SK-N-MC (cell line): ENCODE results near the gene WDR48.

Experiments
- DNase-seq: peaks from one replicate; pipeline ENCODE4 v3.0.0-alpha.2; 2011; ENCODE audit warnings: low read depth, low spot score
- H3K27ac ChIP-seq: fragments of 200-600 bp; sonication (generic); 2 replicates; pipeline ENCODE4 v1.5.1; 2016; ENCODE audit warnings: mixed run types
- H3K36me3 ChIP-seq: fragments of 200-600 bp; sonication (generic); 2 replicates; pipeline ENCODE4 v1.6.1; 2017; ENCODE audit warnings: antibody characterized with exemption, low read length, mixed read lengths; ENCODE audit not compliant: insufficient read depth
- H3K4me3 ChIP-seq: fragments of 200-600 bp; sonication (generic); 2 replicates; pipeline ENCODE4 v1.5.1; 2016
- H3K9ac ChIP-seq: fragments of 200-600 bp; sonication (generic); 2 replicates; pipeline ENCODE4 v1.8.0; 2017; ENCODE audit warnings: mixed run types, mixed read lengths; ENCODE audit not compliant: insufficient read length
- H3K9me3 ChIP-seq: fragments of 200-600 bp; sonication (generic); 2 replicates; pipeline ENCODE4 v1.6.1; 2017; ENCODE audit warnings: low read depth, mild to moderate bottlenecking, antibody characterized with exemption, low read length, moderate library complexity, mixed read lengths
- EZH2 ChIP-seq: fragments of 200-600 bp; sonication (generic); IDR thresholded peaks from one replicate; pipeline ENCODE4 v1.6.1; 2017; ENCODE audit warnings: antibody characterized with exemption
- FOXP2 ChIP-seq: optimal IDR thresholded peaks from 2 replicates; pipeline ENCODE3; 2011; ENCODE audit warnings: mild to moderate bottlenecking, moderate library complexity; ENCODE audit not compliant: insufficient read depth; ENCODE audit errors: extremely low read length, control extremely low read depth
- POLR2AphosphoS5 ChIP-seq: IDR thresholded peaks from 2 replicates; pipeline ENCODE4 v1.6.1; 2012; ENCODE audit warnings: mild to moderate bottlenecking, low read depth, low read length, borderline replicate concordance

The WDR48 gene

DNA sequence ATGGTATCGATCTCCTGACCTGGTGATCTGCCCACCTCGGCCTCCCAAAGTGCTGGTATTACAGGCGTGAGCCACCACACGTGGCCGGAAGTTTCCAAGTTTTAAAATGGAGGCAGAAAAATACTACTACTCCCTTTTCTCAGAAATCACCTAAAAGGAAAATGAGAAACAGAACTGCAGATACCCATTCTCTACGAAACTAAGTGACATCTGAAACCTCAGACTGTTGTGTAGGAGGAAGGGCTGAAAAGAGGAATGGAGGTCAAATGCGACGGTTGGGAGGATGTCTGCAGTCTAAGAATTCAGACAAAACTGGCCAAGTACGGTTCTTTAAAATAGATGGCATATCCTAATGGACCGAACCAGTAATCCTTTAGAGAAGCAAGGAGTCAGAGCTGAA lies 24.1 kb downstream of the WDR48 start:
- DNase-seq: no peak
- no peaks in the 10 kb centered on the region for H3K9me3 ChIP-seq
- H3K4me3 ChIP-seq: no peak overlapping the region
- no peak overlapping the region for H3K9ac ChIP-seq
- TF ChIP-seq EZH2 (no peak), FOXP2 (no peak), POLR2AphosphoS5 (no peak)
- H3K36me3 ChIP-seq: no peaks in the 10 kb centered on the region; the same call in 1 of the 2 replicates
- H3K27ac ChIP-seq: no peak overlapping the region

- TF ChIP-seq FOXP2: no peak
- no peak for TF ChIP-seq POLR2AphosphoS5
- TF ChIP-seq EZH2: no peak
Measured at GRCh38 chr3:39079530-39079929, 27.7 kb downstream of the WDR48 start.

DNA sequence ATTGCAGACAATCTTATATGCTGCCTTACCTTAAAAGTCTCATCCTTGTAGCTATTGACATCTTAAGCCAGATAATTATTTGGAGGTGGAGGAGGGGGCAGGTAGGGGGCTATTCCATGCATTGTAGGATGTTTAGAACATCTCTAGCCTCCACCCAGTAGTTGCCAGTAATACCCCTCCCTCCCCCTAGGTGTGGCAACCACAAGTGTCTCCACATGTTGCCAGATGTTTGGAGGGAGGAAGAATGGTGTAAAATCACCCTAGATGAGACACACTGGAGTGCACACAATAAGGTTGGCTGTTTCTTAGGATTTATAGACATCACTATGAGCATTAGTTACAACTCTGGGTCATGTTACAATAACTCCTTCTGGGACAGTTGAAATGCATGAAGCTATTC lies 28.2 kb downstream of the WDR48 start:
- no peak overlapping the region for H3K4me3 ChIP-seq
- no peaks in the 10 kb centered on the region for H3K9me3 ChIP-seq
- no peaks in the 10 kb centered on the region; the same call in 1 of the 2 replicates for H3K36me3 ChIP-seq
- DNase-seq: no peak
- no peak overlapping the region for H3K9ac ChIP-seq
- H3K27ac ChIP-seq: no peak overlapping the region
- TF ChIP-seq POLR2AphosphoS5: no peak
- no peak for TF ChIP-seq EZH2
- TF ChIP-seq FOXP2: no peak

More at GRCh38 chr3:39079530-39079929, 27.7 kb downstream of the WDR48 start:
- no peak overlapping the region for H3K4me3 ChIP-seq
- DNase-seq: no peak
- H3K27ac ChIP-seq: no peak overlapping the region
- no peak overlapping the region for H3K9ac ChIP-seq
- H3K36me3 ChIP-seq: no peaks in the 10 kb centered on the region; the same call in 1 of the 2 replicates
- no peaks in the 10 kb centered on the region for H3K9me3 ChIP-seq

- Histone ChIP-seq H3K9me3 (no peaks in the 10 kb centered on the region), H3K27ac (no peak overlapping the region), H3K4me3 (no peak overlapping the region), H3K36me3 (no peaks in the 10 kb centered on the region), H3K9ac (no peak overlapping the region)
- DNase-seq: no peak
- TF ChIP-seq FOXP2 (no peak), EZH2 (no peak), POLR2AphosphoS5 (no peak)
Measured at GRCh38 chr3:39082666-39083313, 31.0 kb downstream of the WDR48 start.

DNA sequence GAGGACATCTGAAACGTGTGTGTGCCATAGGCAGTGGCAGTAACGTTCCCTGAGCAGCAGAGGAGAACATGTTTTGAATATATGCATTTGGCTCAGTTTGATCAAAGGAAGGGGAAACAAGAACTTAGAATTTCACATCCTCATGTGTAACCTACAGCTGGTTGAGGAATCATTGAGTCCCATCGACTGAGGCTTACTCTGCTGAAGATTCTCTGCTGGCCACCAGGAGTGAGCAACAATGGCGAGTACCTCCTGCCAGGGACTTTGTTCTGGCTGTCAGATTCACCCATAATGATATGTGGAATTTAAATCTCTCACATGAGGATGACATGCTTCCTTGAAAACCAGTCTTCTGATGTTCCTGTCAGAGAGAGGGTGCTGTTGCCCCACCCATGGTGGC lies 34.3 kb downstream of the WDR48 start:
- no peak overlapping the region for H3K27ac ChIP-seq
- DNase-seq: no peak
- no peak overlapping the region for H3K9ac ChIP-seq
- H3K9me3 ChIP-seq: no peaks in the 10 kb centered on the region
- TF ChIP-seq POLR2AphosphoS5 (no peak), FOXP2 (no peak), EZH2 (no peak)
- H3K4me3 ChIP-seq: no peak overlapping the region
- no peaks in the 10 kb centered on the region for H3K36me3 ChIP-seq

DNA sequence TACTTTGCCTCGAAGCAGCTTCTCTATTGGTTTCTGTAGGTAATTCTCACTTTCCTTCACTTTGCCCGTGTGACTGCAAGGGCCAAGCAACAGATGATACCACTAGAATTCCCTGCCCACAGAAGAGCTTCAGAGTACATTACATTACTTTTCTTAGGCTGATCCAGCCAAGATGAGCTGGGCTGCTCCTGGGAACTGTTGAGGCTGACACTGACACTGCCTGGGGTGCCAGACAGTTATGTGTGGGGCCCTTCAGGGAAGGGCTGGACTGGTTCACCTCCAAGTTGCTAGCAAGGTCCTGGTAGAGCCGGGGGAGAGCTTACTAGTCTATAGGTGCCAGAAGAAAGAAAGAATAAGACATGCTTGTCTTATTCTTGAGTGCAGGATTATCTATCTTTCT lies 36.6 kb downstream of the WDR48 start:
- Histone ChIP-seq H3K9me3 (no peaks in the 10 kb centered on the region), H3K27ac (no peak overlapping the region), H3K36me3 (no peaks in the 10 kb centered on the region), H3K9ac (no peak overlapping the region), H3K4me3 (no peak overlapping the region)
- TF ChIP-seq FOXP2: no peak
- no peak for TF ChIP-seq EZH2
- TF ChIP-seq POLR2AphosphoS5: no peak
- DNase-seq: no peak

GRCh38 chr3:39088889-39089288 lies 37.1 kb downstream of the WDR48 start:
- Histone ChIP-seq H3K36me3 (no peaks in the 10 kb centered on the region), H3K27ac (no peak overlapping the region), H3K9ac (no peak overlapping the region), H3K4me3 (no peak overlapping the region), H3K9me3 (no peaks in the 10 kb centered on the region)
- DNase-seq: no peak
- TF ChIP-seq EZH2 (no peak), FOXP2 (no peak), POLR2AphosphoS5 (no peak)

GRCh38 chr3:39090922-39091321 lies 39.1 kb downstream of the WDR48 start:
- Histone ChIP-seq H3K4me3 (no peak overlapping the region), H3K9ac (no peak overlapping the region), H3K27ac (no peak overlapping the region), H3K36me3 (no peaks in the 10 kb centered on the region; the same call in 1 of the 2 replicates), H3K9me3 (no peaks in the 10 kb centered on the region)
- DNase-seq: no peak
- no peak for TF ChIP-seq EZH2
- no peak for TF ChIP-seq FOXP2
- TF ChIP-seq POLR2AphosphoS5: no peak
